SK-N-SH (cell line): ENCODE results near the gene KCNA5. TPM values are rescaled to one million over a fixed set of nuclear protein-coding genes. Genes with fewer than 3 reads are reported as not detected.

ENCODE experiments used
- CTCF ChIA-PET: fragments of 300-600, 350-600 bp; formaldehyde crosslinking; extraction: SDS; loops from one replicate; lab custom pipeline; 2021; lab: Yijun Ruan, JAX
- POLR2A ChIA-PET: fragments of 350-600 bp; sonication (Branson Sonifier 250); formaldehyde crosslinking; extraction: SDS; loops from one replicate; lab custom pipeline; 2020; ENCODE audit warnings: antibody characterized with exemption, inconsistent platforms; lab: Yijun Ruan, JAX
- DNase-seq: peaks from one replicate; pipeline ENCODE4 v3.0.0; 2012
- H2AFZ ChIP-seq: fragments of 200-600 bp; sonication (generic); 2 replicates; pipeline ENCODE4 v1.8.1; 2016; ENCODE audit warnings: antibody characterized with exemption, mild to moderate bottlenecking, low read depth
- H3F3A ChIP-seq: fragments of 200-600 bp; sonication (generic); replicated peaks from 2 replicates; pipeline ENCODE3; 2016; ENCODE audit warnings: antibody characterized with exemption, mild to moderate bottlenecking; ENCODE audit not compliant: insufficient read depth
- H3K27ac ChIP-seq, 2 experiments: fragments of 200-500 bp in 1 of 2; fragments of 200-600 bp in 1 of 2; sonication (Bioruptor generic) in 1 of 2; sonication (generic), shearing (Covaris generic) in 1 of 2; 2 replicates each; pipeline versions ENCODE4 v1.5.1 to v1.6.1; 2014 to 2016; ENCODE audit warnings: low read depth in 2 of 2, inconsistent platforms in 1 of 2, low read length in 1 of 2, mild to moderate bottlenecking in 1 of 2, mixed read lengths in 1 of 2
- H3K27me3 ChIP-seq: fragments of 200-600 bp; sonication (generic), shearing (Covaris generic); 2 replicates; pipeline ENCODE4 v1.6.1; 2016; ENCODE audit warnings: mixed run types; ENCODE audit not compliant: insufficient read depth
- H3K36me3 ChIP-seq, 2 experiments: fragments of 200-500 bp in 1 of 2; fragments of 200-600 bp in 1 of 2; sonication (Bioruptor generic) in 1 of 2; sonication (generic) in 1 of 2; replicated peaks in 1 of 2; 2 replicates each; pipeline versions ENCODE3 to v1.5.1; 2014 to 2016; ENCODE audit warnings: low read length in 1 of 2, mild to moderate bottlenecking in 1 of 2; ENCODE audit not compliant: insufficient read depth in 2 of 2, control insufficient read depth in 1 of 2
- H3K4me1 ChIP-seq, 2 experiments: fragments of 200-500 bp in 1 of 2; fragments of 200-600 bp in 1 of 2; sonication (Bioruptor generic) in 1 of 2; sonication (generic), shearing (Covaris generic) in 1 of 2; 2 replicates each; pipeline versions ENCODE4 v1.5.1 to v1.6.1; 2014 to 2016; ENCODE audit warnings: low read depth in 1 of 2, low read length in 1 of 2, mixed run types in 1 of 2; ENCODE audit not compliant: insufficient read depth in 2 of 2, control insufficient read depth in 1 of 2
- H3K4me2 ChIP-seq: fragments of 200-600 bp; sonication (generic), shearing (Covaris generic); 2 replicates; pipeline ENCODE4 v1.6.1; 2017; ENCODE audit warnings: mixed run types
- H3K4me3 ChIP-seq, 2 experiments: fragments of 200-500 bp in 1 of 2; fragments of 200-600 bp in 1 of 2; sonication (Bioruptor generic) in 1 of 2; sonication (generic), shearing (Covaris generic) in 1 of 2; 2 replicates each; pipeline versions ENCODE4 v1.5.1 to v1.8.1; 2014 to 2016; ENCODE audit warnings: low read depth in 2 of 2, inconsistent platforms in 1 of 2, low read length in 1 of 2, mild to moderate bottlenecking in 1 of 2, mixed read lengths in 1 of 2, moderate library complexity in 1 of 2
- H3K79me2 ChIP-seq: fragments of 200-600 bp; sonication (generic); 2 replicates; pipeline ENCODE4 v1.8.1; 2017; ENCODE audit warnings: mild to moderate bottlenecking; ENCODE audit not compliant: insufficient read depth
- H3K9ac ChIP-seq: fragments of 200-600 bp; sonication (generic); 2 replicates; pipeline ENCODE4 v1.6.1; 2017; ENCODE audit warnings: mixed run types
- H3K9me2 ChIP-seq: fragments of 200-600 bp; sonication (generic); 2 replicates; pipeline ENCODE4 v1.6.1; 2017; ENCODE audit warnings: mixed run types
- H3K9me3 ChIP-seq: fragments of 200-600 bp; sonication (generic); 2 replicates; pipeline ENCODE4 v1.6.1; 2017; ENCODE audit warnings: mixed run types, mild to moderate bottlenecking, moderate library complexity
- H4K20me1 ChIP-seq: fragments of 200-600 bp; sonication (generic); 2 replicates; pipeline ENCODE4 v1.6.1; 2017; ENCODE audit warnings: mild to moderate bottlenecking, mixed run types; ENCODE audit not compliant: insufficient read depth
- CHD2 ChIP-seq: fragments of 150-350 bp; IDR thresholded peaks from 2 replicates; pipeline ENCODE4 v1.6.1; 2018; ENCODE audit warnings: low read length; ENCODE audit not compliant: partially characterized antibody
- FOXJ3 ChIP-seq: sonication (generic); formaldehyde crosslinking; IDR thresholded peaks from 2 replicates; pipeline ENCODE4 v1.5.1; 2020; ENCODE audit warnings: mild to moderate bottlenecking, missing genetic modification reagents
- GABPA ChIP-seq: IDR thresholded peaks from 2 replicates; pipeline ENCODE4 v1.4.0; 2012; ENCODE audit warnings: low read depth, mild to moderate bottlenecking
- GATA2 ChIP-seq: sonication (generic); formaldehyde crosslinking; IDR thresholded peaks from 2 replicates; pipeline ENCODE4 v1.5.0; 2020; ENCODE audit warnings: mild to moderate bottlenecking, missing genetic modification reagents
- JUND ChIP-seq: IDR thresholded peaks from 2 replicates; pipeline ENCODE4 v1.4.0; 2012
- MEF2A ChIP-seq: IDR thresholded peaks from 2 replicates; pipeline ENCODE4 v1.4.0; 2012; ENCODE audit warnings: low read depth, borderline replicate concordance
- MXI1 ChIP-seq: IDR thresholded peaks from 2 replicates; pipeline ENCODE4 v1.6.1; 2012; ENCODE audit warnings: mild to moderate bottlenecking, low read depth, low read length, improper control_type of control experiment
- NRF1 ChIP-seq: IDR thresholded peaks from 2 replicates; pipeline ENCODE4 v1.6.1; 2012; ENCODE audit warnings: low read depth, mild to moderate bottlenecking, low read length
- POLR2AphosphoS5 ChIP-seq: IDR thresholded peaks from 2 replicates; pipeline ENCODE4 v1.6.1; 2012; ENCODE audit warnings: low read depth, low read length
- RCOR1 ChIP-seq: fragments of 150-350 bp; IDR thresholded peaks from 2 replicates; pipeline ENCODE4 v1.6.1; 2017; ENCODE audit warnings: antibody characterized with exemption, low read length
- SIN3A ChIP-seq: IDR thresholded peaks from 2 replicates; pipeline ENCODE4 v1.6.1; 2012; ENCODE audit warnings: low read depth, mild to moderate bottlenecking, low read length, moderate library complexity, borderline replicate concordance
- WGBS: methylation state at CpG from one replicate; pipeline ENCODE4 v1.1.6; 2017; ENCODE audit warnings: low lambda C conversion rate; 5-methylcytosine and 5-hydroxymethylcytosine counted together
- polyA plus RNA-seq, 3 experiments: library from polyadenylated mRNA; depleted of rRNA; stranded (reverse); fragments of >200 nt; gene quantifications; 2 replicates each; pipeline ENCODE4 v1.2.3, GENCODE V29; 2012
- TF ChIP-seq, protein P1 (sequence below): fragments of 150-350 bp; IDR thresholded peaks from 2 replicates; pipeline ENCODE4 v1.6.1; 2016; ENCODE audit warnings: mild to moderate bottlenecking, low read depth, low read length
- TF ChIP-seq, protein P2 (sequence below): IDR thresholded peaks from 2 replicates; pipeline ENCODE4 v1.4.0; 2012; ENCODE audit warnings: low read depth, borderline replicate concordance
- TF ChIP-seq, protein P3 (sequence below): fragments of 200-600 bp; sonication (generic); IDR thresholded peaks from 2 replicates; pipeline ENCODE4 v1.6.1; 2017; ENCODE audit warnings: antibody characterized with exemption, mild to moderate bottlenecking, moderate library complexity
- TF ChIP-seq, protein P4 (sequence below): fragments of 150-350 bp; IDR thresholded peaks from 2 replicates; pipeline ENCODE4 v1.6.1; 2017; ENCODE audit warnings: antibody characterized with exemption, low read length, low read depth, borderline replicate concordance
- TF ChIP-seq, protein P5 (sequence below): IDR thresholded peaks from 2 replicates; pipeline ENCODE4 v1.4.0; 2012; ENCODE audit warnings: low read depth

KCNA5 gene
- polyA plus RNA-seq, 1 of the 3 experiments (the other 2 are of a cell fraction) = not detected

DNA sequence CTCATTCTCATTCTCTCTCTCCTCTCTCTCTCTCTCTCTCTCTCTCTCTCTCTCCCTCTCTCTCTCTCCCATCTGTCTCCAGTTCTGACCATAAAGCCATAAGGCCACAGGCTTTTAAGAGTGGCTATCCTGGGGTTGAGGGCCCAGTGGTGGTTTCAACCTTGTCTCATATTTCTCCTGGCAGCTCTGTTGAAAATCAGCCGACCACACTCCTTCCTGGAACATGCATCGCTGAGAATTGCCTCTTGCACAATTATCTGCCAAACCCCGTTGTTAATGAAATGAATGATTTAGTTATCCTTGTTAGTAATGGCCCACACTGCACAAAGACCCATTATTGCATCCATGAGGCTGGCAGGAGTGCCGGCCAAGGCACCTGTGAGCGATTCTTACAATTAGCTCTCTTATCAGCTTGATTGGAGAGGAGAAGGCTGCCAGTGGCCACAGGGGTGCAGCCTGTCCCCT, 30.4 kb upstream of the KCNA5 start:
- H3K36me3 ChIP-seq = no peaks in the 10 kb centered on the region
- no peaks in the 10 kb centered on the region for H4K20me1 ChIP-seq
- no peaks in the 10 kb centered on the region for H3K9me2 ChIP-seq
- no peak for DNase-seq
- no peaks in the 10 kb centered on the region for H3K9me3 ChIP-seq
- POLR2A ChIA-PET = no interaction called here
- H3K27ac ChIP-seq = no peak overlapping the region
- H3K9ac ChIP-seq = no peak overlapping the region
- H2AFZ ChIP-seq = no peak overlapping the region
- H3K79me2 ChIP-seq = no peaks in the 10 kb centered on the region
- 5% methylated on average over 5 of the region's 5 CpGs for WGBS
- H3K4me1 ChIP-seq = no peaks in the 10 kb centered on the region
- CTCF ChIA-PET = no interaction called here
- peaks cover 93% of the 10 kb centered on the region for H3K27me3 ChIP-seq
- no peak overlapping the region for H3K4me3 ChIP-seq
- H3F3A ChIP-seq = no peaks in the 10 kb centered on the region
- H3K4me2 ChIP-seq = no peak overlapping the region
- TF ChIP-seq, protein P1, sequence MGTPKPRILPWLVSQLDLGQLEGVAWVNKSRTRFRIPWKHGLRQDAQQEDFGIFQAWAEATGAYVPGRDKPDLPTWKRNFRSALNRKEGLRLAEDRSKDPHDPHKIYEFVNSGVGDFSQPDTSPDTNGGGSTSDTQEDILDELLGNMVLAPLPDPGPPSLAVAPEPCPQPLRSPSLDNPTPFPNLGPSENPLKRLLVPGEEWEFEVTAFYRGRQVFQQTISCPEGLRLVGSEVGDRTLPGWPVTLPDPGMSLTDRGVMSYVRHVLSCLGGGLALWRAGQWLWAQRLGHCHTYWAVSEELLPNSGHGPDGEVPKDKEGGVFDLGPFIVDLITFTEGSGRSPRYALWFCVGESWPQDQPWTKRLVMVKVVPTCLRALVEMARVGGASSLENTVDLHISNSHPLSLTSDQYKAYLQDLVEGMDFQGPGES = no peak
- TF ChIP-seq SIN3A (no peak), MEF2A (no peak), MXI1 (no peak), CHD2 (no peak), NRF1 (no peak), GABPA (no peak), POLR2AphosphoS5 (no peak), RCOR1 (no peak), FOXJ3 (CRISPR knock-in tag) (no peak), GATA2 (CRISPR knock-in tag) (no peak), JUND (no peak)
- TF ChIP-seq, protein P2, sequence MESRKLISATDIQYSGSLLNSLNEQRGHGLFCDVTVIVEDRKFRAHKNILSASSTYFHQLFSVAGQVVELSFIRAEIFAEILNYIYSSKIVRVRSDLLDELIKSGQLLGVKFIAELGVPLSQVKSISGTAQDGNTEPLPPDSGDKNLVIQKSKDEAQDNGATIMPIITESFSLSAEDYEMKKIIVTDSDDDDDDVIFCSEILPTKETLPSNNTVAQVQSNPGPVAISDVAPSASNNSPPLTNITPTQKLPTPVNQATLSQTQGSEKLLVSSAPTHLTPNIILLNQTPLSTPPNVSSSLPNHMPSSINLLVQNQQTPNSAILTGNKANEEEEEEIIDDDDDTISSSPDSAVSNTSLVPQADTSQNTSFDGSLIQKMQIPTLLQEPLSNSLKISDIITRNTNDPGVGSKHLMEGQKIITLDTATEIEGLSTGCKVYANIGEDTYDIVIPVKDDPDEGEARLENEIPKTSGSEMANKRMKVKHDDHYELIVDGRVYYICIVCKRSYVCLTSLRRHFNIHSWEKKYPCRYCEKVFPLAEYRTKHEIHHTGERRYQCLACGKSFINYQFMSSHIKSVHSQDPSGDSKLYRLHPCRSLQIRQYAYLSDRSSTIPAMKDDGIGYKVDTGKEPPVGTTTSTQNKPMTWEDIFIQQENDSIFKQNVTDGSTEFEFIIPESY = no peak
- TF ChIP-seq, protein P3, sequence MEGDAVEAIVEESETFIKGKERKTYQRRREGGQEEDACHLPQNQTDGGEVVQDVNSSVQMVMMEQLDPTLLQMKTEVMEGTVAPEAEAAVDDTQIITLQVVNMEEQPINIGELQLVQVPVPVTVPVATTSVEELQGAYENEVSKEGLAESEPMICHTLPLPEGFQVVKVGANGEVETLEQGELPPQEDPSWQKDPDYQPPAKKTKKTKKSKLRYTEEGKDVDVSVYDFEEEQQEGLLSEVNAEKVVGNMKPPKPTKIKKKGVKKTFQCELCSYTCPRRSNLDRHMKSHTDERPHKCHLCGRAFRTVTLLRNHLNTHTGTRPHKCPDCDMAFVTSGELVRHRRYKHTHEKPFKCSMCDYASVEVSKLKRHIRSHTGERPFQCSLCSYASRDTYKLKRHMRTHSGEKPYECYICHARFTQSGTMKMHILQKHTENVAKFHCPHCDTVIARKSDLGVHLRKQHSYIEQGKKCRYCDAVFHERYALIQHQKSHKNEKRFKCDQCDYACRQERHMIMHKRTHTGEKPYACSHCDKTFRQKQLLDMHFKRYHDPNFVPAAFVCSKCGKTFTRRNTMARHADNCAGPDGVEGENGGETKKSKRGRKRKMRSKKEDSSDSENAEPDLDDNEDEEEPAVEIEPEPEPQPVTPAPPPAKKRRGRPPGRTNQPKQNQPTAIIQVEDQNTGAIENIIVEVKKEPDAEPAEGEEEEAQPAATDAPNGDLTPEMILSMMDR = no peak
- TF ChIP-seq, protein P4, sequence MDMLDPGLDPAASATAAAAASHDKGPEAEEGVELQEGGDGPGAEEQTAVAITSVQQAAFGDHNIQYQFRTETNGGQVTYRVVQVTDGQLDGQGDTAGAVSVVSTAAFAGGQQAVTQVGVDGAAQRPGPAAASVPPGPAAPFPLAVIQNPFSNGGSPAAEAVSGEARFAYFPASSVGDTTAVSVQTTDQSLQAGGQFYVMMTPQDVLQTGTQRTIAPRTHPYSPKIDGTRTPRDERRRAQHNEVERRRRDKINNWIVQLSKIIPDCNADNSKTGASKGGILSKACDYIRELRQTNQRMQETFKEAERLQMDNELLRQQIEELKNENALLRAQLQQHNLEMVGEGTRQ = no peak
- TF ChIP-seq, protein P5, sequence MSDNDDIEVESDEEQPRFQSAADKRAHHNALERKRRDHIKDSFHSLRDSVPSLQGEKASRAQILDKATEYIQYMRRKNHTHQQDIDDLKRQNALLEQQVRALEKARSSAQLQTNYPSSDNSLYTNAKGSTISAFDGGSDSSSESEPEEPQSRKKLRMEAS = no peak
